ENCODE measurements around the gene C10orf105. TPM values are rescaled to one million over a fixed set of nuclear protein-coding genes. Genes with fewer than 3 reads are reported as not detected.

Gene C10orf105
- total and polyA plus RNA-seq, 2 of the 13 experiments (the other 11 are each of a cell fraction or from before 2014, with no cell fraction given): not detected

GRCh38 chr10:71737001-71737833 is 17.6 kb upstream of the C10orf105 start (continued):
- no peak for TF ChIP-seq KIAA2018 (CRISPR knock-in tag; IDR thresholded peaks at IDR 0.05; ENCODE audit: borderline replicate concordance)

- no peak overlapping the region for H3K4me3 ChIP-seq (replicated peaks in 1 of 3; ENCODE audit: insufficient read depth in 1 of 3, low read depth in 2 of 3, low read length in 3 of 3)
- H3K27ac ChIP-seq (ENCODE audit: extremely low read length, insufficient read depth, low read length): no peak overlapping the region
- DNase-seq (ENCODE audit: low spot score) (no peak), FAIRE-seq (no peak), ATAC-seq (no peak)
- no peaks in the 10 kb centered on the region for H3K36me3 ChIP-seq (replicated peaks in 1 of 2; ENCODE audit: control insufficient read depth in 1 of 2, insufficient read depth in 2 of 2, low read length in 2 of 2)
- H3K4me2 ChIP-seq (ENCODE audit: low read depth, low read length): no peak overlapping the region
- POLR2A ChIA-PET: no interaction called here
- no peak overlapping the region for H2AFZ ChIP-seq (ENCODE audit: low read length)
- peaks cover 8 to 48% of the 10 kb centered on the region in 2 experiments; a peak in 4 of 5 replicates for H3K27me3 ChIP-seq (ENCODE audit: control insufficient read depth in 1 of 2, insufficient read depth in 2 of 2, low read length in 2 of 2)
- no TSS peak for BruUV-seq (replicated peaks)
- intact Hi-C loops (cut with micrococcal nuclease; ENCODE audit: unreplicated experiment) (no loop called here), in situ Hi-C loops (cut with HindIII; ENCODE audit: extremely low pct_ligation_motif_present, low pct_unique_long_range_greater_than_20kb) (no loop called here)
- H3K79me2 ChIP-seq (ENCODE audit: insufficient read depth, low read length): no peaks in the 10 kb centered on the region
- CTCF ChIA-PET (ENCODE audit: low intra/inter-chr PET ratio, low total read pairs): no interaction called here
- H3K4me1 ChIP-seq (ENCODE audit: insufficient read depth, low read length): 0 out of 2 replicates have a peak, but pooled peaks cover 9% of the 10 kb centered on the region
- no peaks in the 10 kb centered on the region for H4K20me1 ChIP-seq (ENCODE audit: insufficient read depth, low read length)
- TF ChIP-seq ZNF326 (CRISPR knock-in tag; IDR thresholded peaks at IDR 0.05; ENCODE audit: borderline replicate concordance) (no peak), ZNF572 (CRISPR knock-in tag; IDR thresholded peaks at IDR 0.05) (no peak), MZF1 (CRISPR knock-in tag; IDR thresholded peaks at IDR 0.05; ENCODE audit: borderline replicate concordance) (no peak), SCMH1 (CRISPR knock-in tag; IDR thresholded peaks at IDR 0.05; ENCODE audit: borderline replicate concordance) (no peak), ZBTB25 (CRISPR knock-in tag; IDR thresholded peaks at IDR 0.05) (no peak), MIER2 (CRISPR knock-in tag; IDR thresholded peaks at IDR 0.05) (no peak), ZNF207 (IDR thresholded peaks at IDR 0.05; ENCODE audit: borderline replicate concordance) (no peak), ADNP (CRISPR knock-in tag; IDR thresholded peaks at IDR 0.05) (no peak)
- no peak overlapping the region for H3K9ac ChIP-seq (ENCODE audit: insufficient read depth, low read depth, low read length)
- WGBS (ENCODE audit: low lambda C conversion rate): 37% methylated on average over 2 of the region's 2 CpGs
- no peaks in the 10 kb centered on the region for H3K9me3 ChIP-seq (ENCODE audit: low read length)
Observed at GRCh38 chr10:71736570-71736952, 17.0 kb upstream of the C10orf105 start.
